Activated CD4-positive, alpha-beta memory T cell treated with anti-CD3 and anti-CD28 coated beads, Interleukin-2, amount 10 ng/mL, durations not matched to agents 7 days and 5 days (primary cell): ENCODE data around the gene KRTAP10-2. TPM values are rescaled to one million over a fixed set of nuclear protein-coding genes. Genes with fewer than 3 reads are reported as not detected.

Experiments
- CTCF ChIA-PET: fragments of 350-600 bp; sonication (Branson Sonifier 250); formaldehyde crosslinking; loops from one replicate; lab custom pipeline; 2021; ENCODE audit warnings: antibody characterized with exemption, inconsistent platforms; lab: Charles Lee
- POLR2A ChIA-PET: fragments of 350-600 bp; sonication (Branson Sonifier 250); formaldehyde crosslinking; loops from one replicate; lab custom pipeline; 2021; ENCODE audit warnings: antibody characterized with exemption; lab: Charles Lee
- DNase-seq: peaks from one replicate; pipeline ENCODE4 v3.0.0-alpha.2; 2020
- H3K27ac Mint-ChIP-seq: one replicate; pipeline ENCODE4 v1.8.0; 2021; ENCODE audit warnings: mild to moderate bottlenecking, mixed read lengths
- H3K27me3 Mint-ChIP-seq: one replicate; pipeline ENCODE4 v1.8.0; 2021; ENCODE audit warnings: mixed read lengths
- H3K36me3 Mint-ChIP-seq: one replicate; pipeline ENCODE4 v1.8.0; 2021; ENCODE audit warnings: low read depth, mixed read lengths
- H3K4me1 Mint-ChIP-seq: one replicate; pipeline ENCODE4 v1.8.0; 2021; ENCODE audit warnings: mixed read lengths
- H3K4me3 Mint-ChIP-seq: one replicate; pipeline ENCODE4 v1.8.0; 2021; ENCODE audit warnings: mild to moderate bottlenecking, mixed read lengths
- H3K9me3 Mint-ChIP-seq: one replicate; pipeline ENCODE4 v1.8.0; 2021; ENCODE audit warnings: mixed read lengths
- total RNA-seq, 2 experiments: library from RNA; stranded (reverse); gene quantifications; one replicate each; pipeline ENCODE4 v1.2.3, GENCODE V29; 2021

The KRTAP10-2 gene
- total RNA-seq, 2 experiments from 2014 or later, result not detected

DNA sequence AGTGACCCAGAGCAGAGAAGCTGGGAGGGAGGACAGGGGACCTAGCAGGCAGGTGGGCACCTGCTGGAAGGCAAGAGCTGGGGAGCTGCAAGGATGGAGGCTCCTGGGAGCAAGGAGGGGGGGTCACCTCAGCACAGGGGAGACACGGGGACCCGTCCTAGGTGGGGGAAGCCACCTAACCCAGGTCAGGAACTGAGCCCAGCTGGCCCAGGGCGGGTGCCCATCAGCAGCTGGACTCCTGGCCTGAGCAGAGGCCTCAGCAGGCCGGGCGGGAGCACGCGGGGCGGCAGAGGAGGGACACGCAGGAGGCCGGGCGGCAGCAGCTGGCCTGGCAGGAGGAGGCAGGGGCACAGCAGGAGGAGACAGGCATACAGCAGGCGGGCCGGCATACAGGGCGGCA, 12.3 kb downstream of the KRTAP10-2 start:
- ChIA-PET POLR2A (no interaction called here), CTCF (no interaction called here)
- Mint-ChIP-seq H3K4me1 (no peaks in the 10 kb centered on the region), H3K9me3 (peaks cover 2% of the 10 kb centered on the region), H3K36me3 (no peaks in the 10 kb centered on the region), H3K27ac (no peak overlapping the region), H3K4me3 (no peak overlapping the region), H3K27me3 (peaks cover 4% of the 10 kb centered on the region)
- DNase-seq, result no peak

DNA sequence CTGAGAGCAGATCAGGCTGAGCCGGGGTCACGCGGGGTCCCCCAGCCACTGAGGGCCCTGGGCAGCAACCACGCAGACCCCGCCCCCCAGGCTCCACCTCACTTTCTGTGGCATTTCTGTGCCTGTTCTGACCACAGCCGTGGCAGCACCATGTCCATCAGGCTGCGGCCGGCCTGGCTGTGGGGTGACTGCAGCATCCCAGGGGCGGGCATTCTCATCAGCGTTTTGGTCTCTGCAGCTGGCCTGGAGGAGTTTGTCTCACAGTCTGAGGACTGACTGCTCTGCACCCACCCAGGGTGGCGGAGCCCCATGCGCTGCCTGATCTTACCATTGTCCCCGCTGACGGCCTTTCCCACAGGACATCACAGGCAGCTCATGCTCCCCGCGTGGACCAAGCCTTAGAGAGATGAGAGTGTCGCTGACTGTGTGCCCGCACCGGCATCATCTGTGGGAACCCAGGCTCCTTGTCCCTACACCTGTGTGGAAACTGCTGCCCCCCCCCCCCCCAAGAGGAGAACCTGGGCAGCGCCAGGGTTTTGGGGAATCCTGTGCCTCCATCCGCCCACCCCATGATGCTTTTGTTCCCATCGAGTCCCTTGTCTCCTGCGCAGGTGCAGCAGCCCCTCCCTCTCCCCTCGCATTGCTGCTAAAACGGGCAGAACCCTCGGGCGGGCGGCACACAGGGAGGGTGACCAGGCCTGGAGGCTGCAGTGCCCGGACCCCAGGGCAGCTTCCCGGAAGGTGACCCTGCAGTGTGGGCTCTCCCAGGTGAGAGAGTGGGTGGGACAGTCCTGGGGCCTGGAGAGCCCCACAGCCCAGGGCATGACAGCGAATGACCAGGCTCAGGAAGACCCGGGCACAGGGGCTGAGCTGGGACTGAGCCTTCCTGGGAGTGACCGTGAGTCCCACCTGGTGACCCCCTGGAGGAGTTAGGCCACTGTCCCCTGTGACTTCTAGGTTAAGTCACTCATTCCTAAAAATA, 13.1 kb downstream of the KRTAP10-2 start:
- Mint-ChIP-seq H3K4me3 (no peak overlapping the region), H3K27ac (no peak overlapping the region), H3K9me3 (peaks cover 2% of the 10 kb centered on the region), H3K27me3 (peaks cover 4% of the 10 kb centered on the region), H3K36me3 (no peaks in the 10 kb centered on the region), H3K4me1 (no peaks in the 10 kb centered on the region)
- ChIA-PET CTCF (no interaction called here), POLR2A (no interaction called here)
- no peak for DNase-seq

DNA sequence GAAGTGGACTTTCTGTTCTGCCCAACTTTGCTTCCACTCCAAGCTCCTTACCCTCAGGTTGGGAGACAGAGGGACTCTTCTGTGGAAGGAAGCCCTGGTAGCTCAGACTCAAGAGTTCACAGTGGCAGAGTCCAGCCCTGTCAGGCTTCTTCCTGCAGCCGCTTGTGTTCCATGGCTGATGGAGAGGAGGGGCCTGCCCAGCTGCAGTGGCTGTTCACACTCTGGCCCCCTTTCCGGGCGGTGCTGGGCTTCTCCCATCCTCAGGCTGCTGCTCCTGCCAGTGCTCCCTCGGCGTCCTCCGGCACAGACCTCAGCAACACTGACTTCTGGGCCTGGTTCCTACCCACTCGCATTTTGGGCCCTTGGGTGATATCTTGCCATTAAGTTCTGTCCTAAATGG, 15.3 kb downstream of the KRTAP10-2 start:
- no peaks in the 10 kb centered on the region for H3K36me3 Mint-ChIP-seq
- peaks cover 2% of the 10 kb centered on the region for H3K27me3 Mint-ChIP-seq
- ChIA-PET POLR2A (no interaction called here), CTCF (interaction anchor here (1.5 kb wide), 1 partner anchor 206 kb away, joined by 3 read pairs; no protein-coding TSS in a partner anchor)
- H3K9me3 Mint-ChIP-seq, result peaks cover 2% of the 10 kb centered on the region
- no peak overlapping the region for H3K4me3 Mint-ChIP-seq
- H3K4me1 Mint-ChIP-seq, result no peaks in the 10 kb centered on the region
- no peak overlapping the region for H3K27ac Mint-ChIP-seq
- no peak for DNase-seq

DNA sequence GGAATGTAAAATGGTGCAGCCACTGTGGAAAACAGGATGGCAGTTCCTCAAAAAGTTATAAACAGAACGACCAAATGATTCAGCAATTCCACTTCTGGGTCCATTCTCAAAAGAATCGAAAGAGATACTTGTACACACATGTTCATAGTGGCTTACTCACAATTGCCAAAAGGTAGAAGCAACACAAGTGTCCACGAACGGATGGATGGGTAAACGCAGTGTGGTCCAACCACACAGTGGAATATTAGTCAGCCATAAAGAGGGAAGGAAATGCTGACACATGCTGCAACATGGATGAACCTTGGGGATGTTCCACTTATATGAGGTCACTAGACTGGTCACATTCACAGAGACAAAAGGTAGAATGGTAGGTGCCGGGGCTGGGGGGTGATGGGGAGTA, 16.6 kb downstream of the KRTAP10-2 start:
- H3K4me3 Mint-ChIP-seq, result no peak overlapping the region
- peaks cover 2% of the 10 kb centered on the region for H3K27me3 Mint-ChIP-seq
- H3K9me3 Mint-ChIP-seq, result peaks cover 2% of the 10 kb centered on the region
- no peak for DNase-seq
- no peaks in the 10 kb centered on the region for H3K36me3 Mint-ChIP-seq
- H3K4me1 Mint-ChIP-seq, result no peaks in the 10 kb centered on the region
- CTCF ChIA-PET, result no interaction called here
- POLR2A ChIA-PET, result no interaction called here
- no peak overlapping the region for H3K27ac Mint-ChIP-seq

DNA sequence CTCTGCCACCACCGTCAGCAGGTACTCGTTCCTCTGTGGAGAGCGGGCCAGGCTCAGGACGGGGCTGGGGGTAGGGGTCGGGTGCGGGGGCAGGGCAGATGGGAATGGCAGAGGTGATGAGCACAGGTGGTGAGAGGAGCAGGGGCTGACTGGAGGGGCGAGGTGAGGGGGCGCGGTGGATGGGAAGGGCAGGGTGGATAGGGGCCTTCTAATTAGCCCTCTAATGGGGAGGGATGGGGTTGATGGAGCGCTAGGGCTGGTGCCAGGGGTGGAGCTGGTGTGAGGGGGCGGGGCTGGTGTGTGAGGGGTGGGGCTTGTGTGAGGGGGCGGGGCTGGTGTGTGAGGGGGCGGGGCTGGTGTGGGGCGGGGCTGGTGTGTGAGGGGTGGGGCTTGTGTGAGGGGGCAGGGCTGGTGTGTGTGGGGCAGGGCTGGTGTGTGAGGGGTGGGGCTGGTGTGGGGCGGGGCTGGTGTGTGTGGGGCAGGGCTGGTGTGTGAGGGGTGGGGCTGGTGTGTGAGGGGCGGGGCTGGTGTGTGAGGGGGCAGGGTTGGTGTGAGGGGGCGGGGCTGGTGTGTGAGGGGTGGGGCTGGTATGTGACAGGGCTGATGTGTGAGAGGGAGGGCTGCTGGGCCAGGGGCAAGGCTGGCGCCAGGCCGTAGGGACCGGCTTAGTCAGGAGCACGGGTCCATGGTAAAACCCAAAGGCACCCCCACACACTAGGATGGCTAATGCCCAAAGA, 17.2 kb downstream of the KRTAP10-2 start:
- CTCF ChIA-PET, result no interaction called here
- Mint-ChIP-seq H3K9me3 (peaks cover 2% of the 10 kb centered on the region), H3K4me3 (no peak overlapping the region), H3K27me3 (peaks cover 2% of the 10 kb centered on the region), H3K4me1 (no peaks in the 10 kb centered on the region), H3K27ac (no peak overlapping the region), H3K36me3 (no peaks in the 10 kb centered on the region)
- POLR2A ChIA-PET, result no interaction called here
- no peak for DNase-seq

DNA sequence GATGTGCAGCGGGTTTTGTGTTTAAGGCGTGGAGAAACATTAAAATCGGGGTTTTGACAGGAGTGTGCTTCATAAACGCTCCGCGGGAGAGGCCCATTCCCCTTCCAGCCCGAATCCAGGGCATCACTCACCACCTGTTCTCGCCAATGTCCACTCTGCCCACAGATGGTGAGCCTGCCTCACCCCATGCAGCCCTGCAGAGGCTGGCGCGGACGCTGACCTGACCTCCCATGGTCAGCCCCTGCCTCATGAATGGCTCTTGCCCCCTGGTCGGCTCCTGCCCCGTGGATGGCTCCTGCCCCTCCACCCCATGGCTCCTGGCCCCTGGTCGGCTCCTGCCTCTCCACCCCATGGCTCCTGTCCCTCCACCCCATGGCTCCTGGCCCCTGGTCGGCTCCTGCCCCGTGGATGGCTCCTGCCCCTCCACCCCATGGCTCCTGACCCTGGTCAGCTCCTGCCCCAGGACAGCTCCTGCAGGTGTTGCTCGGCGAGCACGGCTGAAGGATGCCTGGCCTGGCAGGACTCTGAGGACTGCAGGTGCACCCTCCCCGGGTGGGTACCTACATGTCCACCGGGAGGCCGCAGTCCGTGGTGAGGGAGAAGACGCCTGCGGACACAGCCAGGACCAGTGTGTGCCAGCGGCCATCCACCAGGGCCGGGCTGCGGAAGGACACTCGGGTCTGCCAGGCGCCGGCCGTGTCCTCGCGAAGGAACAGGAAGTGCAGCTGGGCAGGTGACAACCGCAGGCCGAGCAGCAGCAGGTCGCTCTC, 18.0 kb downstream of the KRTAP10-2 start:
- Mint-ChIP-seq H3K9me3 (peaks cover 2% of the 10 kb centered on the region), H3K36me3 (no peaks in the 10 kb centered on the region), H3K4me3 (no peak overlapping the region), H3K4me1 (no peaks in the 10 kb centered on the region), H3K27me3 (peaks cover 2% of the 10 kb centered on the region), H3K27ac (no peak overlapping the region)
- ChIA-PET CTCF (no interaction called here), POLR2A (no interaction called here)
- no peak for DNase-seq

DNA sequence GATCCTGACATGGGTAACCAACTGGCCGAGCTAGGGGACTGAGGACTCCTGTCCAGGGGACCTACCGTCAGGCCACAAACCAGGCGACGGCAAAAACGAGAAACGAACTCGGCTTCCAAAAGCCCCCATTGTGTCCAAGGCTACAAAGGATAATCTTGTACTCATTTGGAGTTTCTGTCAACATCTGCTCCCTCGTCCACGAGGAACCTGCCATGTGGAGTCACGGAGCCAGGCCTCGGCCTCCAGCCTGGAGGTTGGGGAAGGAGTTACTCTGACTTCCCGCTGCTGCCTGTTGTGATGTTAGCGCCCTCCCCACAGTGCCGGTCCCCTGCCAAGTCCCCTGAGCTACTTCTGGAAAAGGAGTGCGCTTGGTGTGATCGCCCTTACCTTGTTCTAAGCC, 18.6 kb downstream of the KRTAP10-2 start:
- H3K36me3 Mint-ChIP-seq, result no peaks in the 10 kb centered on the region
- peaks cover 2% of the 10 kb centered on the region for H3K27me3 Mint-ChIP-seq
- no peak overlapping the region for H3K27ac Mint-ChIP-seq
- H3K4me3 Mint-ChIP-seq, result no peak overlapping the region
- ChIA-PET POLR2A (no interaction called here), CTCF (no interaction called here)
- no peak for DNase-seq
- H3K4me1 Mint-ChIP-seq, result no peaks in the 10 kb centered on the region
- H3K9me3 Mint-ChIP-seq, result peaks cover 2% of the 10 kb centered on the region

DNA sequence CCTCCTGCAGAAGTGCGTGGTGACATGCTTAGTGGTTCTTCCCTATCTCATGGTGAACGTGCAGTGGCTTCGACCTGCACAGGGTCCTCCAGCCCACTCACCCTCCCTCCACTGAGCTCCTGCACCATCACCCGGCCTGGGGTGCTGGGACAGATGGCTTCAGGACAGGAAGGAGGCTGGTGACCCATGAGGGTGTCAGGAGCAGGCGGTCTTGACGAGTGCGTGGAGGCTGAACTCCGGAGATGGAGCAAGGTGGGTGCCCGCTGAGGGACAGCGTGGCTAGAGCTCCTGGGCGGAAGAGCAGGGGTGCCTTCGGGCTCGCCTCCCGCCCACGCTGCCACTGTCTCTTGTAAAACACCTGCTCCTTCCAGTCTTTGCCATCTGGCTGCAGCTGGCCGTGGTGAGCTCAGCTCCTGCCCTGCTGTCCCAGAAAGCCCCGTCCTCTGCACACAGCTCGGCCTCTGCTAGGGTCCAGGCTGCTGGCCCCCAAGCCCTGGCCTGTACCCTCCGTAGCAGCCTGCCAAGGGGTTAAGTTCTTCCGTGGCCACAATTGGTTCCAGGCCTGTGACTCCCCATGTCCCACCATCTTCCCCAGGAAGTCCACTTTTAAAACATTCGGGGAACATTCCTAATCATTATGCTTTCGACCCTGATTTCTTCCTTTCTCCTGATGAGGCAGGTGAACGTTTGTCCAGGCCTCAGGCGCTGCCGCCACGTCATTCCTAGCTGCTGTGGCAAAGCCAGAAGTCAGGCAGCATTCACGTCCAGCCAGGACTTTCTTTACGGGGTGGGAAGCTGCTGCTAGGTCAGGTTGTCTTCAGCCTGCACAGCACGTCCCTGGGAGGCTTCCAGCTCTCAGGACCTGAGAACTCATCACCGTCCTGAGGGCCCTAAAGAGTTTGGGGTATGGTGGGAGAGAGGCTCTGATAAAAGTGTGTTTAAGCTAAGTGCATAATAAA, 19.4 kb downstream of the KRTAP10-2 start:
- Mint-ChIP-seq H3K27me3 (peaks cover 2% of the 10 kb centered on the region), H3K27ac (no peak overlapping the region), H3K9me3 (peaks cover 2% of the 10 kb centered on the region), H3K36me3 (no peaks in the 10 kb centered on the region), H3K4me3 (no peak overlapping the region), H3K4me1 (no peaks in the 10 kb centered on the region)
- POLR2A ChIA-PET, result no interaction called here
- CTCF ChIA-PET, result interaction anchor here (0.9 kb wide), 1 partner anchor 262 kb away, joined by 3 read pairs; no protein-coding TSS in a partner anchor
- no peak for DNase-seq

DNA sequence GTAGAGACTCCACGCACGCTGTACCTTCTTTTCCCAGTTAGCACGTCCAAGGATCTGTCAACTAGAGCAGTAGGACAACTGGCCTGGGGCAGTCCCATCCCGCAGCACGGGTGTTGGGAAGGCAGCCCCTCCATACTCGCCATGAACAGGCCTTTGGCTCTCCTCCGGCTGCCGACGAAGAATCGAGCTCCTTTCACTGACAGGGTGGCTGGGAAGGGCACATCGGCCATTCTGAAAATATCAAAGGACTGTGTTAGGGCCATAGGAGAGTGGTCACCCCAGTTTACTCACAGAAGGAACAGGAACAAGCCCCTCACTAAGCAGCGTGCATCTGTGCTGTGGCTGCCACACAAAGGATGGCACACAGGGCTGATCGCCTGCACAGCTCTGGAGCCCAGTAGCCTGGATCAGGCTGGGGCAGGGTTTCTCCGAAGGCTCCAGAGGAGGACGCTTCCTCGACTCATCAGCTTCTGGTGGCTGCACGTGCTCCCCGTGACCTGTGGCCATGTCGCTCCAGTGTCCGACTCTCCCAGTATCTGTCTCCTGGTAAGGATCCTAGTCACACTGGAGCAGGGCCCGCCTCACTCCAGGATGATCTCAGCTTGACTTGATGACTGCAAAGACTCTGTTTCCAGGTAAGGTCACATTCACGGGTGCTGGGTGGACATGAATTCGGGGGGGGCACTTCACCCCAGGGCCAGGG, 20.3 kb downstream of the KRTAP10-2 start:
- Mint-ChIP-seq H3K27me3 (no peaks in the 10 kb centered on the region), H3K36me3 (no peaks in the 10 kb centered on the region), H3K9me3 (peaks cover 2% of the 10 kb centered on the region), H3K4me3 (no peak overlapping the region), H3K4me1 (no peaks in the 10 kb centered on the region), H3K27ac (no peak overlapping the region)
- POLR2A ChIA-PET, result no interaction called here
- CTCF ChIA-PET, result no interaction called here
- DNase-seq, result no peak

DNA sequence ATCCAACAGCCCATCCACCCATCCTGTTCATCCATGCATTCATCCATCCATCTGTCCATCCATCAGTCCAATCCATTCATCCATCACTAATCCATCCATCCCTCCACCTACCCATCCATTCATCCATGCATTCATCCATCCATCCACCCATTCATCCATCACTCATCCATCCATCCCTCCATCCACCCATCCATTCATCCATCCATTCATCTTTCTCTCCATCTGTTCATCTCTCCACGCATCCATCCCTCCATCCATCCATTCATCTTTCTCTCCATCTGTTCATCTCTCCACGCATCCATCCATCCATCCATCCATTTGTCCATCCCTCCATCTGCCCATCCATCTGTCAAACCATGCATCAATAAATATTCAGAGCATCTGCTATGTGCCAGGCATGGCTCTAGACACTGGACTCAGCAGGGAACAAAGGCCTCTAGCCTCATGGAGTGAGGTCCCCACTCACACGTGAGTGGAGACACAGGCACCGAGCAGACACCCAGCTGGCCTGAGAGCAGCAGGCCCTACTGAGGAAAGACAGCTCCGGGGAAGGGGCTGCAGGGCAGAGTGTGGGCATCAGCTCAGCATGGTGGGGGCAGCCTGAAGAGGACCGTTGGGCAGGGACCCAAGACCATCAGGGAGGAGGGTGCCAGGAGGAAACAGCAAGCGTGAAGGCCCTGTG, 20.9 kb downstream of the KRTAP10-2 start:
- Mint-ChIP-seq H3K36me3 (no peaks in the 10 kb centered on the region), H3K9me3 (peaks cover 2% of the 10 kb centered on the region), H3K4me3 (no peak overlapping the region), H3K27ac (no peak overlapping the region), H3K4me1 (no peaks in the 10 kb centered on the region), H3K27me3 (no peaks in the 10 kb centered on the region)
- POLR2A ChIA-PET, result no interaction called here
- CTCF ChIA-PET, result no interaction called here
- DNase-seq, result no peak

DNA sequence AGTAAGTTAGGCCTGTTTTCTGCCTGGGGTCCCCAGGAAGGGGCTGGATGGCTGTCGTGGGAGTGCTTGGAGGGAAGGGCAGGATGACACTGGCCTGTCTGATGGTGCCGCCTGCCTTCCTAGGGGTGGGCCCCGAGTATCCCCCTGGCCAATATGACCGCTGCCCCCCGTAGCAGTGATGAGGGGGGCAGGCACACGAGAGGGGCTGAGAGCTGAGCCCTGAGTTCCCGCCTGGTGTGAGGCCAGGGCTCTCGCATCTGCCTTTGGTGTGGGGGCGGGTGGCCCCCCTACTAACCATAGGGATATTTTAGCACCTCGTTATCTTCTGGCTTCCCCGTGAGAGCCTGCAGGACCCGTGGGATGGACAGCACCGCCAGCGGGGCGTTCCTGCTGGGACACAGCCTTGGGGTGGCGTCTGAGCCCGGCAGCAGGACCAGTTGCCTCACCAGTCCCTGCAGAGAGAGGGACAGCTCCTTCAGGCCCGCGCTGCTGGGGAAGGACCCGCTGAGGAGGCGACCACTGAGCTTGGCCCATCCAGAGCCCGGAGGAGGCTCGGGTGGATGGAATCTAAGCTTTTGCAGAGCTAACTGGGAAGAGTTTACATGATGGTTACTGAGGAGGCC, 21.7 kb downstream of the KRTAP10-2 start:
- Mint-ChIP-seq H3K27me3 (no peaks in the 10 kb centered on the region), H3K27ac (no peak overlapping the region), H3K9me3 (peaks cover under 1% of the 10 kb centered on the region), H3K36me3 (no peaks in the 10 kb centered on the region), H3K4me1 (no peaks in the 10 kb centered on the region), H3K4me3 (no peak overlapping the region)
- CTCF ChIA-PET, result no interaction called here
- POLR2A ChIA-PET, result no interaction called here
- no peak for DNase-seq
